ENCODE results near the gene ARMC9.

Gene ARMC9

DNA sequence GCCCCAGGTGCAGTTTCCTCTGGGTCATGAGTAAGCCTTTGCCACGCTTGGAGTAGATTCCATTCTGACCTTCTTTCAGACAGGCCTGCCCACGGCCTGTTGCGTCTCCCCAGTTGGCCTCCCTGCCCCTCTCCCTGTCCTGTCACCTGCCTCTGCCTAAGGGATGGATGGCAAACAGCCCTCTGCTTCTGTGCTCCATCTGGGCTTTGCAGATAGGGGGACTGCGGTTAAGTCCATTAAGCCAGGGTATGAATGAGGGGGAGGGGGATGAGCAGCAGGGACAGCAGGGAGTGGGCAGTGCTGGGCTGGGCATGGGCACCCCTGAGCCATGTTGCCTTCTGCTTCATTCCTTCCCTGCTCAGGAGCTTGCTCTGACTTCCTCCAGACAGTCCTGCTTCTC, 159.5 kb downstream of the ARMC9 start:
- ATAC-seq: no peak
- TF ChIP-seq OSR1 (CRISPR knock-in tag; IDR thresholded peaks at IDR 0.05) (no peak), ZC3H10 (CRISPR knock-in tag; IDR thresholded peaks at IDR 0.05) (no peak), ZFP3 (CRISPR knock-in tag; IDR thresholded peaks at IDR 0.05) (no peak), TCF4 (CRISPR knock-in tag; IDR thresholded peaks at IDR 0.05; ENCODE audit: borderline replicate concordance) (no peak), ISL1 (CRISPR knock-in tag; IDR thresholded peaks at IDR 0.05) (no peak)
- TF ChIP-seq, protein P1, sequence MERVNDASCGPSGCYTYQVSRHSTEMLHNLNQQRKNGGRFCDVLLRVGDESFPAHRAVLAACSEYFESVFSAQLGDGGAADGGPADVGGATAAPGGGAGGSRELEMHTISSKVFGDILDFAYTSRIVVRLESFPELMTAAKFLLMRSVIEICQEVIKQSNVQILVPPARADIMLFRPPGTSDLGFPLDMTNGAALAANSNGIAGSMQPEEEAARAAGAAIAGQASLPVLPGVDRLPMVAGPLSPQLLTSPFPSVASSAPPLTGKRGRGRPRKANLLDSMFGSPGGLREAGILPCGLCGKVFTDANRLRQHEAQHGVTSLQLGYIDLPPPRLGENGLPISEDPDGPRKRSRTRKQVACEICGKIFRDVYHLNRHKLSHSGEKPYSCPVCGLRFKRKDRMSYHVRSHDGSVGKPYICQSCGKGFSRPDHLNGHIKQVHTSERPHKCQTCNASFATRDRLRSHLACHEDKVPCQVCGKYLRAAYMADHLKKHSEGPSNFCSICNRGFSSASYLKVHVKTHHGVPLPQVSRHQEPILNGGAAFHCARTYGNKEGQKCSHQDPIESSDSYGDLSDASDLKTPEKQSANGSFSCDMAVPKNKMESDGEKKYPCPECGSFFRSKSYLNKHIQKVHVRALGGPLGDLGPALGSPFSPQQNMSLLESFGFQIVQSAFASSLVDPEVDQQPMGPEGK (CRISPR knock-in tag; IDR thresholded peaks at IDR 0.05; ENCODE audit: borderline replicate concordance): no peak
- TF ChIP-seq, protein P2, sequence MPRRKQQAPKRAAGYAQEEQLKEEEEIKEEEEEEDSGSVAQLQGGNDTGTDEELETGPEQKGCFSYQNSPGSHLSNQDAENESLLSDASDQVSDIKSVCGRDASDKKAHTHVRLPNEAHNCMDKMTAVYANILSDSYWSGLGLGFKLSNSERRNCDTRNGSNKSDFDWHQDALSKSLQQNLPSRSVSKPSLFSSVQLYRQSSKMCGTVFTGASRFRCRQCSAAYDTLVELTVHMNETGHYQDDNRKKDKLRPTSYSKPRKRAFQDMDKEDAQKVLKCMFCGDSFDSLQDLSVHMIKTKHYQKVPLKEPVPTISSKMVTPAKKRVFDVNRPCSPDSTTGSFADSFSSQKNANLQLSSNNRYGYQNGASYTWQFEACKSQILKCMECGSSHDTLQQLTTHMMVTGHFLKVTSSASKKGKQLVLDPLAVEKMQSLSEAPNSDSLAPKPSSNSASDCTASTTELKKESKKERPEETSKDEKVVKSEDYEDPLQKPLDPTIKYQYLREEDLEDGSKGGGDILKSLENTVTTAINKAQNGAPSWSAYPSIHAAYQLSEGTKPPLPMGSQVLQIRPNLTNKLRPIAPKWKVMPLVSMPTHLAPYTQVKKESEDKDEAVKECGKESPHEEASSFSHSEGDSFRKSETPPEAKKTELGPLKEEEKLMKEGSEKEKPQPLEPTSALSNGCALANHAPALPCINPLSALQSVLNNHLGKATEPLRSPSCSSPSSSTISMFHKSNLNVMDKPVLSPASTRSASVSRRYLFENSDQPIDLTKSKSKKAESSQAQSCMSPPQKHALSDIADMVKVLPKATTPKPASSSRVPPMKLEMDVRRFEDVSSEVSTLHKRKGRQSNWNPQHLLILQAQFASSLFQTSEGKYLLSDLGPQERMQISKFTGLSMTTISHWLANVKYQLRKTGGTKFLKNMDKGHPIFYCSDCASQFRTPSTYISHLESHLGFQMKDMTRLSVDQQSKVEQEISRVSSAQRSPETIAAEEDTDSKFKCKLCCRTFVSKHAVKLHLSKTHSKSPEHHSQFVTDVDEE (CRISPR knock-in tag; IDR thresholded peaks at IDR 0.05): no peak

DNA sequence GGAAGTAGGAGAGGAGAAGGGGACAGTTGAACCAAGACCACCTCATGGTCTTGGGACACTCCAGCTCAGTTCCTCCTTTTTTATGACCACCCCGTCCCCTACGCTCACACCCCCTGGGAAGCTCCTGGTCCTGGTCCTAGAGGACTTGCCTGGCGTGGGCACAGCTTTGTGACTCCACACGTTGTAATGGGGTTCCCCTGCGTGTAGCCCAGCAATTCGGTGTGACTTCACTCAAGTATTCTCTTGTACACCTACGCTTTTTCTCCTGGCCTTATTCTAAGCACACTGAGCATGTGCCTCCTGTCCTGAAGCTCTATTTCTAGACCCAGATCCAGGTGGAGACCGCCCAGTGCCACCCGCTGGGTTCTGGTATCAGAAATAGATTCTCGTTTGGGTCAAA, 161.0 kb downstream of the ARMC9 start:
- no peak for TF ChIP-seq ZC3H10 (CRISPR knock-in tag; IDR thresholded peaks at IDR 0.05)
- no peak for TF ChIP-seq ISL1 (CRISPR knock-in tag; IDR thresholded peaks at IDR 0.05)
- ATAC-seq: no peak

DNA sequence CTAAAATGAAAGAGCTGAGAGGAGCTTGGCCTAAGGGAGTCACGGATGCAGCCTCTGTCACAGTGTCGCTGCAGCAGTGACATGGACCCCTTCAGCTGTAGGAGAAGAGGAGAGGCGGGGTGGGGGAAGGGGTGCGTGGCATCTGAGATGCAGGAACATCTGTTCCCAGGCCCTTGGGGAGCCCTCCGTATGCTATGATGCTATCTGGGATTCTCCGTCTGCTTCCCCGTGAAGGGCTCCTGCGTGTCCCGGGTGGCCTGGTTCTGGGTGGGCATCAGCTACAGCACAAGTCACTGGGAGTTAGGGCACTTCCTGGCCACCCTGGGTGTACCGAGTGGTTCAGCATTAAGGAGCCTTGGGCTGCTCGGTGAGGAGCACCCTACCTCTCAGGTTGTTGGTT, 161.5 kb downstream of the ARMC9 start:
- TF ChIP-seq, protein P3, sequence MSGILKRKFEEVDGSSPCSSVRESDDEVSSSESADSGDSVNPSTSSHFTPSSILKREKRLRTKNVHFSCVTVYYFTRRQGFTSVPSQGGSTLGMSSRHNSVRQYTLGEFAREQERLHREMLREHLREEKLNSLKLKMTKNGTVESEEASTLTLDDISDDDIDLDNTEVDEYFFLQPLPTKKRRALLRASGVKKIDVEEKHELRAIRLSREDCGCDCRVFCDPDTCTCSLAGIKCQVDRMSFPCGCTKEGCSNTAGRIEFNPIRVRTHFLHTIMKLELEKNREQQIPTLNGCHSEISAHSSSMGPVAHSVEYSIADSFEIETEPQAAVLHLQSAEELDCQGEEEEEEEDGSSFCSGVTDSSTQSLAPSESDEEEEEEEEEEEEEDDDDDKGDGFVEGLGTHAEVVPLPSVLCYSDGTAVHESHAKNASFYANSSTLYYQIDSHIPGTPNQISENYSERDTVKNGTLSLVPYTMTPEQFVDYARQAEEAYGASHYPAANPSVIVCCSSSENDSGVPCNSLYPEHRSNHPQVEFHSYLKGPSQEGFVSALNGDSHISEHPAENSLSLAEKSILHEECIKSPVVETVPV (CRISPR knock-in tag; IDR thresholded peaks at IDR 0.05): no peak
- TF ChIP-seq CSDC2 (CRISPR knock-in tag; IDR thresholded peaks at IDR 0.05) (no peak), ARNTL (CRISPR knock-in tag; IDR thresholded peaks at IDR 0.05; ENCODE audit: borderline replicate concordance, low read depth) (no peak), ZFP30 (CRISPR knock-in tag; IDR thresholded peaks at IDR 0.05) (no peak), PPARA (CRISPR knock-in tag; IDR thresholded peaks at IDR 0.05; ENCODE audit: borderline replicate concordance) (no peak), ZNF565 (CRISPR knock-in tag; conservative IDR thresholded peaks at IDR 0.05; ENCODE audit: low read depth) (no peak), ZFP3 (CRISPR knock-in tag; IDR thresholded peaks at IDR 0.05) (no peak), OSR1 (CRISPR knock-in tag; IDR thresholded peaks at IDR 0.05) (no peak), ZNF8 (CRISPR knock-in tag; IDR thresholded peaks at IDR 0.05) (no peak), GLIS3 (CRISPR knock-in tag; IDR thresholded peaks at IDR 0.05) (no peak), TOX (CRISPR knock-in tag; IDR thresholded peaks at IDR 0.05; ENCODE audit: borderline replicate concordance) (no peak), RARB (CRISPR knock-in tag; IDR thresholded peaks at IDR 0.05) (no peak), ZC3H10 (CRISPR knock-in tag; IDR thresholded peaks at IDR 0.05) (no peak), ESRRG (CRISPR knock-in tag; IDR thresholded peaks at IDR 0.05) (no peak), BACH2 (CRISPR knock-in tag; IDR thresholded peaks at IDR 0.05; ENCODE audit: borderline replicate concordance) (no peak)
- TF ChIP-seq, protein P2 (CRISPR knock-in tag; IDR thresholded peaks at IDR 0.05): no peak
- ATAC-seq: no peak

DNA sequence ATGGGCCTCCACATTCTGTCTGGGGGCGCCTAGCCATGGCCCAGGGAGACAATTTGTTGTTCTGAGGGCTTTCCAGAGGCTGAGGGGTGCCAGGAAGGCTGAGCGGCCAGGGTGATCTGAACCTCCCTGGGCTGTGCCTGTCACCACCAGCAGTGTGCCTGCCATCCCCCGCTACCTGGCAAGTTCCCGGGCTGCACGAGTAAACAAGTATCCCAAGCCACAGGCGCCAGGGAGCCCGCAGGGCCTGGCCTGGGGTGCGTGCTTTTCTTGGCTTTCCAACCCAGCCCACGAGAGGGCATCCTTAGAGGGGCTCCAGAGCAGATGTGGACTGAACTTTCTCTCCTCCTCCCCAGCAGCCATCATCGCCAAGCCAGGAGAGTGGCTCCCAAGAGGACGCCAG, 162.0 kb downstream of the ARMC9 start:
- no peak for ATAC-seq
- TF ChIP-seq BACH2 (CRISPR knock-in tag; IDR thresholded peaks at IDR 0.05; ENCODE audit: borderline replicate concordance) (no peak), GLIS3 (CRISPR knock-in tag; IDR thresholded peaks at IDR 0.05) (no peak), RARB (CRISPR knock-in tag; IDR thresholded peaks at IDR 0.05) (no peak), PPARA (CRISPR knock-in tag; IDR thresholded peaks at IDR 0.05; ENCODE audit: borderline replicate concordance) (no peak), ZNF8 (CRISPR knock-in tag; IDR thresholded peaks at IDR 0.05) (no peak), ZNF70 (CRISPR knock-in tag; IDR thresholded peaks at IDR 0.05) (no peak), SNAI2 (CRISPR knock-in tag; IDR thresholded peaks at IDR 0.05) (no peak), ZC3H10 (CRISPR knock-in tag; IDR thresholded peaks at IDR 0.05) (no peak), TOX (CRISPR knock-in tag; IDR thresholded peaks at IDR 0.05; ENCODE audit: borderline replicate concordance) (no peak), ISL1 (CRISPR knock-in tag; IDR thresholded peaks at IDR 0.05) (no peak), ZFP30 (CRISPR knock-in tag; IDR thresholded peaks at IDR 0.05) (no peak), ZFP3 (CRISPR knock-in tag; IDR thresholded peaks at IDR 0.05) (no peak)
- TF ChIP-seq, protein P4, sequence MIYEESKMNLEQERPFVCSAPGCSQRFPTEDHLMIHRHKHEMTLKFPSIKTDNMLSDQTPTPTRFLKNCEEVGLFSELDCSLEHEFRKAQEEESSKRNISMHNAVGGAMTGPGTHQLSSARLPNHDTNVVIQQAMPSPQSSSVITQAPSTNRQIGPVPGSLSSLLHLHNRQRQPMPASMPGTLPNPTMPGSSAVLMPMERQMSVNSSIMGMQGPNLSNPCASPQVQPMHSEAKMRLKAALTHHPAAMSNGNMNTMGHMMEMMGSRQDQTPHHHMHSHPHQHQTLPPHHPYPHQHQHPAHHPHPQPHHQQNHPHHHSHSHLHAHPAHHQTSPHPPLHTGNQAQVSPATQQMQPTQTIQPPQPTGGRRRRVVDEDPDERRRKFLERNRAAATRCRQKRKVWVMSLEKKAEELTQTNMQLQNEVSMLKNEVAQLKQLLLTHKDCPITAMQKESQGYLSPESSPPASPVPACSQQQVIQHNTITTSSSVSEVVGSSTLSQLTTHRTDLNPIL (CRISPR knock-in tag; IDR thresholded peaks at IDR 0.05; ENCODE audit: low read depth): no peak
